ENCODE data around the gene SLC16A1. TPM values are rescaled to one million over a fixed set of nuclear protein-coding genes. Genes with fewer than 3 reads are reported as not detected.

The SLC16A1 gene
- total and polyA plus RNA-seq, 10 of the 15 experiments (the other 5 are each of a cell fraction or from before 2014, with no cell fraction given) = 39.0 to 106 (median 65.8) TPM

GRCh38 chr1:112973788-112974187, 17.8 kb upstream of the SLC16A1 start:
- no peak for DNase-seq (ENCODE audit: low read depth, low spot score)
- no peak for ATAC-seq
- BruUV-seq (replicated peaks) = no TSS peak
- Histone ChIP-seq H2AFZ (ENCODE audit: control insufficient read depth, low read depth, low read length) (no peak overlapping the region), H3K79me2 (ENCODE audit: control insufficient read depth, insufficient read depth, low read length) (no peaks in the 10 kb centered on the region), H3K9me3 (replicated peaks; ENCODE audit: control insufficient read depth, insufficient read depth, low read length) (no peaks in the 10 kb centered on the region), H3K36me3 (ENCODE audit: control insufficient read depth in 2 of 2, insufficient read depth in 2 of 2, low read length in 1 of 2) (no peaks in the 10 kb centered on the region; a peak in 1 of 4 replicates), H3K27ac (ENCODE audit: control insufficient read depth, insufficient read depth) (no peak overlapping the region), H3K4me1 (ENCODE audit: control insufficient read depth, insufficient read depth, low read length) (no peaks in the 10 kb centered on the region), H3K4me3 (no peak overlapping the region), H3K9ac (ENCODE audit: control insufficient read depth, insufficient read depth, low read length) (no peak overlapping the region), H3K27me3 (replicated peaks in 1 of 2; ENCODE audit: control insufficient read depth in 2 of 2, insufficient read depth in 2 of 2, low read length in 1 of 2) (no peaks in the 10 kb centered on the region), H3K4me2 (ENCODE audit: control insufficient read depth, insufficient read depth) (no peak overlapping the region), H4K20me1 (ENCODE audit: control insufficient read depth, insufficient read depth) (no peaks in the 10 kb centered on the region)
- in situ Hi-C loops (cut with MboI) (loop anchor here (25.0 kb wide), 1 partner anchor 1764 kb away; no protein-coding TSS in a partner anchor), intact Hi-C loops (cut with micrococcal nuclease; ENCODE audit: unreplicated experiment) (no loop called here)
- SMC1A ChIA-PET (ENCODE audit: uncharacterized antibody, unreplicated experiment) = interaction anchor here (1.7 to 1.8 kb wide), 2 partner anchors 37 to 68 kb away, joined by 3 to 9 read pairs; no protein-coding TSS in a partner anchor
- 100% methylated on average over 1 of the region's 1 CpG for WGBS (ENCODE audit: insufficient coverage, insufficient replicate concordance, low lambda C conversion rate, missing lambda C conversion rate)
- RAD21 ChIA-PET (ENCODE audit: unreplicated experiment) = no interaction called here
- POLR2A ChIA-PET = no interaction called here
- FAIRE-seq = no peak
- TF ChIP-seq, protein P1, sequence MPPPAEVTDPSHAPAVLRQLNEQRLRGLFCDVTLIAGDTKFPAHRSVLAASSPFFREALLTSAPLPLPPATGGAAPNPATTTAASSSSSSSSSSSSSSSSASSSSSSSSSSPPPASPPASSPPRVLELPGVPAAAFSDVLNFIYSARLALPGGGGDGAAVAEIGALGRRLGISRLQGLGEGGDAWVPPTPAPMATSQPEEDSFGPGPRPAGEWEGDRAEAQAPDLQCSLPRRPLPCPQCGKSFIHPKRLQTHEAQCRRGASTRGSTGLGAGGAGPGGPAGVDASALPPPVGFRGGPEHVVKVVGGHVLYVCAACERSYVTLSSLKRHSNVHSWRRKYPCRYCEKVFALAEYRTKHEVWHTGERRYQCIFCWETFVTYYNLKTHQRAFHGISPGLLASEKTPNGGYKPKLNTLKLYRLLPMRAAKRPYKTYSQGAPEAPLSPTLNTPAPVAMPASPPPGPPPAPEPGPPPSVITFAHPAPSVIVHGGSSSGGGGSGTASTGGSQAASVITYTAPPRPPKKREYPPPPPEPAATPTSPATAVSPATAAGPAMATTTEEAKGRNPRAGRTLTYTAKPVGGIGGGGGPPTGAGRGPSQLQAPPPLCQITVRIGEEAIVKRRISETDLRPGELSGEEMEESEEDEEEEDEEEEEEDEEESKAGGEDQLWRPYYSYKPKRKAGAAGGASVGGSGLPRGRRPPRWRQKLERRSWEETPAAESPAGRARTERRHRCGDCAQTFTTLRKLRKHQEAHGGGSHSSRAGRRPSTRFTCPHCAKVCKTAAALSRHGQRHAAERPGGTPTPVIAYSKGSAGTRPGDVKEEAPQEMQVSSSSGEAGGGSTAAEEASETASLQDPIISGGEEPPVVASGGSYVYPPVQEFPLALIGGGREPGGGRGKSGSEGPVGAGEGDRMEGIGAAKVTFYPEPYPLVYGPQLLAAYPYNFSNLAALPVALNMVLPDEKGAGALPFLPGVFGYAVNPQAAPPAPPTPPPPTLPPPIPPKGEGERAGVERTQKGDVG (CRISPR knock-in tag; IDR thresholded peaks at IDR 0.05) = no peak
- CTCF ChIA-PET = no interaction called here

DNA sequence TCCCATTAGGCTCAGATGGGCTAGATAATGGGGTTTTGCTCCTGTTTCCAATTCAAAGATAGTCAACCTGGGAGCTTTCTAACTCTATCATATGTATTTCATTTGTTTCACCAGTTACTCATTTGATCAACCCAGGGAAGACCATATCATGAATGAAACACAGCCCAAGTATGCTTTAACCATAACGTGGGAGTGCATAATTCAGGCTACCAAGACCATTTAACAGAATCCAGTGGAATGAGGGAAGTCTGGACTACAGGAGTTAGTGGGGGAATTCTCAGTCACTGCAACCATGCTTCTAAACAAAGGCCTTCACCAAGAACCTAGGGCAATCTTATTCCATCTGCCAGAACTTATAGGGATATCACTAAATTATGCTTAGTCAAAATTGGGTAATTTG, 15.0 kb upstream of the SLC16A1 start:
- TSS peak; percentile 20 for BruUV-seq (replicated peaks)
- H3K9me3 ChIP-seq (replicated peaks; ENCODE audit: control insufficient read depth, insufficient read depth, low read length) = no peaks in the 10 kb centered on the region
- SMC1A ChIA-PET (ENCODE audit: uncharacterized antibody, unreplicated experiment) = interaction anchor here (1.0 kb wide), 1 partner anchor 10 kb away, joined by 4 read pairs; no protein-coding TSS in a partner anchor
- no peak overlapping the region for H3K9ac ChIP-seq (ENCODE audit: control insufficient read depth, insufficient read depth, low read length)
- CTCF ChIA-PET = interaction anchor here (0.6 kb wide), 1 partner anchor 85 kb away, joined by 4 read pairs; no protein-coding TSS in a partner anchor
- RAD21 ChIA-PET (ENCODE audit: unreplicated experiment) = no interaction called here
- H3K4me2 ChIP-seq (ENCODE audit: control insufficient read depth, insufficient read depth) = no peak overlapping the region
- H3K36me3 ChIP-seq (ENCODE audit: control insufficient read depth in 2 of 2, insufficient read depth in 2 of 2, low read length in 1 of 2) = peaks cover 2 to 10% of the 10 kb centered on the region in 2 experiments
- H4K20me1 ChIP-seq (ENCODE audit: control insufficient read depth, insufficient read depth) = no peaks in the 10 kb centered on the region
- ATAC-seq (no peak), FAIRE-seq (no peak), DNase-seq (ENCODE audit: low read depth, low spot score) (no peak)
- H2AFZ ChIP-seq (ENCODE audit: control insufficient read depth, low read depth, low read length) = no peak overlapping the region
- in situ Hi-C loops (cut with MboI) = loop anchor here (25.0 kb wide), 1 partner anchor 1766 kb away; no protein-coding TSS in a partner anchor
- no peaks in the 10 kb centered on the region for H3K27me3 ChIP-seq (replicated peaks in 1 of 2; ENCODE audit: control insufficient read depth in 2 of 2, insufficient read depth in 2 of 2, low read length in 1 of 2)
- POLR2A ChIA-PET = no interaction called here
- intact Hi-C loops (cut with micrococcal nuclease; ENCODE audit: unreplicated experiment) = no loop called here
- H3K4me3 ChIP-seq = no peak overlapping the region
- H3K27ac ChIP-seq (ENCODE audit: control insufficient read depth, insufficient read depth) = no peak overlapping the region
- no peaks in the 10 kb centered on the region for H3K79me2 ChIP-seq (ENCODE audit: control insufficient read depth, insufficient read depth, low read length)
- WGBS (ENCODE audit: insufficient coverage, insufficient replicate concordance, low lambda C conversion rate, missing lambda C conversion rate) = 83% methylated on average over 1 of the region's 1 CpG
- TF ChIP-seq SRF (IDR thresholded peaks at IDR 0.05; ENCODE audit: low read depth in 2 of 2, low read length in 2 of 2) (no peak), TCF3 (IDR thresholded peaks at IDR 0.05; ENCODE audit: borderline replicate concordance, insufficient read depth, low read depth, low read length) (no peak), CHD4 (IDR thresholded peaks at IDR 0.05) (no peak), GATAD2B (conservative IDR thresholded peaks at IDR 0.05; ENCODE audit: low read depth) (no peak)
- TF ChIP-seq, protein P2, sequence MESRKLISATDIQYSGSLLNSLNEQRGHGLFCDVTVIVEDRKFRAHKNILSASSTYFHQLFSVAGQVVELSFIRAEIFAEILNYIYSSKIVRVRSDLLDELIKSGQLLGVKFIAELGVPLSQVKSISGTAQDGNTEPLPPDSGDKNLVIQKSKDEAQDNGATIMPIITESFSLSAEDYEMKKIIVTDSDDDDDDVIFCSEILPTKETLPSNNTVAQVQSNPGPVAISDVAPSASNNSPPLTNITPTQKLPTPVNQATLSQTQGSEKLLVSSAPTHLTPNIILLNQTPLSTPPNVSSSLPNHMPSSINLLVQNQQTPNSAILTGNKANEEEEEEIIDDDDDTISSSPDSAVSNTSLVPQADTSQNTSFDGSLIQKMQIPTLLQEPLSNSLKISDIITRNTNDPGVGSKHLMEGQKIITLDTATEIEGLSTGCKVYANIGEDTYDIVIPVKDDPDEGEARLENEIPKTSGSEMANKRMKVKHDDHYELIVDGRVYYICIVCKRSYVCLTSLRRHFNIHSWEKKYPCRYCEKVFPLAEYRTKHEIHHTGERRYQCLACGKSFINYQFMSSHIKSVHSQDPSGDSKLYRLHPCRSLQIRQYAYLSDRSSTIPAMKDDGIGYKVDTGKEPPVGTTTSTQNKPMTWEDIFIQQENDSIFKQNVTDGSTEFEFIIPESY (IDR thresholded peaks at IDR 0.05) = no peak
- H3K4me1 ChIP-seq (ENCODE audit: control insufficient read depth, insufficient read depth, low read length) = no peaks in the 10 kb centered on the region
